C4-2B (cell line): ENCODE measurements around the gene TMEM255A.
A peak's percentile ranks its signal among the peaks of the same experiment; 100 is the strongest.

Experiments used
- H3K27ac ChIP-seq: fragments of 450-650 bp; 2 replicates; pipeline ENCODE4 v1.5.1; 2017
- ZFX ChIP-seq: fragments of 450-650 bp; IDR thresholded peaks from 2 replicates; pipeline ENCODE4 v1.6.1; 2017
- TF ChIP-seq, protein P1 (sequence below): fragments of 450-650 bp; conservative IDR thresholded peaks from 2 replicates; pipeline ENCODE4 v1.5.1; 2017; ENCODE audit warnings: mild to moderate bottlenecking

The TMEM255A gene

DNA sequence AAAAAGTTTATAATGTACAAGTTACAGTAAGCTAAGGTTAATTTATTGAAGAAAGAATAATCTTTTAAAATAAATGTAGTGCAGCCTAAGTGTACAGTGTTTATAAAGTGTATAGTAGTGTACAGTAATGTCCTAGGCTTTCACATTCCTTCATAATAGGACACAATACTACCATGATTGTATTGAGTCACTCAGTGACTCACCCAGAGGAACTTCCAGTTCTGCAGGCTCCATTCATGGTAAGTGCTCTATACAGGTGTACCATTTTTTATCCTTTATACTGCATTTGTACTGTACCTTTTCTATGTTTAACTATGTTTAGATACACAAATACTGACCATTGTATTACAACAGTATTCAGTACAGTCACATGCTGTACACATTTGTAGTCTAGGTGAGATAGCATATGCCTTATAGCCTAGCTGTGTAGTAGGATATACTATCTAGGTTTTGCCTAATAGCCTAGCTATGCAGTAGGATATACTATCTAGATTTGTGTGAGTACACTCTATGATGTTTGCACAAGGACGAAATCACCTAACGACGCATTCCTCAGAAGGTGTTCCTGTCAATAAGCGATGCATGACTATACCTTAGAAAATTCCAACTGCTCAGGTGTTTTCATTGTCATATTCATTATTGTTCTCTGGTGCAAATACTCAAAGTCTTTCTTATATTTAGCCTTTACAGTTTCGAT lies 5.5 kb upstream of the TMEM255A start:
- H3K27ac ChIP-seq, result no peak overlapping the region
- TF ChIP-seq, protein P1, sequence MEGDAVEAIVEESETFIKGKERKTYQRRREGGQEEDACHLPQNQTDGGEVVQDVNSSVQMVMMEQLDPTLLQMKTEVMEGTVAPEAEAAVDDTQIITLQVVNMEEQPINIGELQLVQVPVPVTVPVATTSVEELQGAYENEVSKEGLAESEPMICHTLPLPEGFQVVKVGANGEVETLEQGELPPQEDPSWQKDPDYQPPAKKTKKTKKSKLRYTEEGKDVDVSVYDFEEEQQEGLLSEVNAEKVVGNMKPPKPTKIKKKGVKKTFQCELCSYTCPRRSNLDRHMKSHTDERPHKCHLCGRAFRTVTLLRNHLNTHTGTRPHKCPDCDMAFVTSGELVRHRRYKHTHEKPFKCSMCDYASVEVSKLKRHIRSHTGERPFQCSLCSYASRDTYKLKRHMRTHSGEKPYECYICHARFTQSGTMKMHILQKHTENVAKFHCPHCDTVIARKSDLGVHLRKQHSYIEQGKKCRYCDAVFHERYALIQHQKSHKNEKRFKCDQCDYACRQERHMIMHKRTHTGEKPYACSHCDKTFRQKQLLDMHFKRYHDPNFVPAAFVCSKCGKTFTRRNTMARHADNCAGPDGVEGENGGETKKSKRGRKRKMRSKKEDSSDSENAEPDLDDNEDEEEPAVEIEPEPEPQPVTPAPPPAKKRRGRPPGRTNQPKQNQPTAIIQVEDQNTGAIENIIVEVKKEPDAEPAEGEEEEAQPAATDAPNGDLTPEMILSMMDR, result no peak
- no peak for TF ChIP-seq ZFX

DNA sequence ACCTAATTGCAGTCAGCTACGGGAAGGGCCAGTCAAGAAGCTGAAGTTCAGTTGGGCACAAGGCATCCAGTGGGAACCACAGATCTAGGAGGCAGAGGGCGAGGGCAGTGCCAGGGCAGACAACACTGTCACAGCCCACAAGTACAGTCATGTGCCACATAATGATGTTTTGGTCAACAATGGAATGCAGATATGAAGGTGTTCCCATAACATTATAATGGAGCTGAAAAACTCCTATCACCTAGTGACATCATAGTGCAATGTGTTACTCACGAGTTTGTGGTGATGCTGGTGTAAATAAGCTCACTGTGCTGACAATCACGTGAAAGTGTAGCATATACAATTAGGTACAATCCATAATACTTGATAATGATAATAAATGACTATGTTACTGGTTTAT lies 4.5 kb upstream of the TMEM255A start:
- TF ChIP-seq, protein P1, result no peak
- TF ChIP-seq ZFX, result no peak
- H3K27ac ChIP-seq, result no peak overlapping the region

DNA sequence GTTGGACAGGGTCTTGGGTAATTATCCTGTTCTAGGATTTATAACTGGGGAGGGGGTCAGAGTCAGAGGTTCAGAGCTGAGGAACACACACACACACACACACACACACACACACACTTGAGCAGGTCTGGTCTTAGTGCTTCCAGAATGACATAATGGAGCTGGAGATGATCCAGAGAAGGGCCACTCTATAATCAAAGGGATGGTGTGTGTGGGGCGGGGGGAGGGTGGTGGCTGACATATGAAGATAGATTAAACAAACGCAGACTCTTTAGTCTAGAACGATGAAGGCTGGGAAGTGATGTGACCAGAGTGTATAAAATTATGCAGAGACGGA lies 434 bp upstream of the TMEM255A start:
- no peak overlapping the region for H3K27ac ChIP-seq
- no peak for TF ChIP-seq ZFX
- TF ChIP-seq, protein P1, result no peak

DNA sequence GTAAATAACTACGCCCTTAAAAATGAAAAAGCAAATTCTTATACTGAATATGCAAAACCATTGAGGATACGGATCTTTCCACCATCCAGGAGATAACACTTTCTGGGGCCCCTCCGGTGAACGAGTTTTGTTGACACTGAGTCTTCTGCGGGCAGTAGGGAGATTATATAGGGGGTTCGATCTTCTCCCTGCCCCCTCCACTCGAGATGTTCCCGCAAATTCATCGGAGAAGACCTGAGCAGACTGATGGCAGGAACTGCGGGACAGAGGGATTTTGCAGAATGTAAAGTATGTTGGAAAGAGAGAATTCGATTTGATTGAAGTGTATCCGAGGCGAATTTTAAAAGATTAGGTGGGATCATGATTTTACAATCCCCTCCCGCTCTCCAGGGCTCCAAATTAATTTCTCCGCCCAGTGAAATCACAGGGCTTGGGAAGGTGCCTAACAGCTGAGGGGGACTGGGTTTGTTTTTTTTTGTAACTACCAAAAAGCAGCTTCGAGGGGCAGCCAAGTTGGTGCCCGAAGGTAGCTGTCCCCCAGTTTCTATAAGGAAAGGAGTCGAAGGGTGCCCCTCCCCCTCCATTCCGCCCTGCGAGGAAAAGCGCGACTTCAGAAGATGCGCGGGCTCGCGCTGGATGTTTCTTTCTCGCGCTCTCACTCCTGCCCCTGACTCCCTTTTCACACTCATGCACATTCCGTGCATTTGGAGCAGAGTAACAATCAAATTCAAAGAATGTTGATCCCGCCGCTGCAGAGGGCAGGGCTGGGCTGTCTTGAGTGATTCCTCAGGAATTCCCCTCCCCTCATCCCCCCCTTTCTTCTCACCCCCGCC lies 1.2 kb downstream of the TMEM255A start:
- TF ChIP-seq, protein P1, result no peak
- no peak for TF ChIP-seq ZFX
- H3K27ac ChIP-seq, result no peak overlapping the region

DNA sequence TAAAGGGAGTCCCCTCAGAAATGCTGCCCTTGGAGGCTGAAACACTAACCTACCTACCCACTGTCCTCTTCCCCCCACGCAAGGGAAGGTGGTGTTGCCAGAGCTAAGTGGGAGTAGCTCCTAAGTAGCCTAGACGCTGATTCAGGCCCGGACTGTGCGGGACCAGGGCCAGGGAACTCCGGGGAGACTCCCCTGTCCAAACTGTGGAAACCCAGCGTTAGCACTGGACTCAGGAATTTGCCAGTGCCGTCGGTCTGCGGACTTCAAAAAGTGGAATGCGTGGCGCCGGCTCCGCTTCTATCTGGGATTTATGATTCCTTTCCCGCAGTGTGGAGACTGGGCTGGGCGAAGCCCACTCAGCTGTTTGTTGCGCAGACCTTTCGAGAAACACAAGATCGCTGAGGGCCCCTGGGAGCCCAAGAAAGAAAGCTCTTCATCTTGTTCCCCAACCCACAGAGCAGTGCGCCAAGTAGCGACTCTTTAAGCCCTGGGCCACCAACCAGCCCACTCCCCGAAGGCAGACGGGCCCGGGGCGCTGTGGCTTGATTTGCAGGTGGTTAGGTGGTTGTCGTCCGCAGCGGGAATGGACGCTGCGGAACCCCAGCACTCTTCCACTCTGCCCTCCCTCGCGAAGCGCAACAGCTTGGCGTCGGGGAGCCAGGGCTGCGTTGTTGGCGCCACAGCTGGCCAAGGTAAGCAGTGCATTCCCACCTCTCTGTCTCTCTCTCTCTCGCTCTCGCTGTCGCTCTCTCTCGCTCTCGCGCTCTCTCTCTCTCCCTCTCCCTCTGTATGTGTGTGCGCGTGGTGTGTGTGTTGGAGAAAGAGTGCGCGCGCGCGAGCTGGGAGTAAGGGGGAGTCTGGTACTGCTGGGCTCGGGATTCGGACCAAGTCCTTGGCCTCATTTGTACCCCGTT lies 2.0 kb downstream of the TMEM255A start:
- no peak overlapping the region for H3K27ac ChIP-seq
- TF ChIP-seq, protein P1, result peak; percentile 62
- TF ChIP-seq ZFX, result no peak

DNA sequence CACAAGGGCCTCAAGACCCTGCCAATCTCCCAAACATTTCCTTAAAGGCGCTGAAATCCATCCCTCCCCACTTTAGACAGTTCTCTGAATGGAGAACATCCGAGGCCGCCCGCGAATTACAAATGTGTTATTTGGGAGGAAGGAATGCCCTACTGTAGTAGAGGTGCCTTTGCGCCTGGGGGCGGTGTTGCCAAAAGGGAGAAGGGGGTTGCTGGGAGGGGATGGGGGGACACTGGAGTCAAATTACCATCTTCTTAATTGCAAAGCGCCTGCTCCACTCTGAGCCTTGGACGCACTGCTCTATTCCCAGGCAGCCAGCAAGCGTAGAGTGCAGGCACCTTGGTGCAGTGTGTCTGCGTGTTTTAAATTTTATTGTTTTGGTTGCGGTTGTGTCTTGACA lies 2.7 kb downstream of the TMEM255A start:
- no peak for TF ChIP-seq ZFX
- TF ChIP-seq, protein P1, result no peak
- H3K27ac ChIP-seq, result no peak overlapping the region
